HG03521 (cell line): ENCODE data around the gene DCTPP1.

Experiments used
- ATAC-seq: cut with Tn5 transposase; IDR thresholded peaks from one replicate; pipeline ENCODE4 v1.9.1; 2021; ENCODE audit warnings: mild to moderate bottlenecking, moderate library complexity; ENCODE audit not compliant: unreplicated experiment

The DCTPP1 gene

GRCh38 chr16:30382111-30382881 is 47.5 kb downstream of the DCTPP1 start, which contains the start of gene SEPTIN1:
Gene SEPTIN1 (minus strand): TSS chr16:30382561. CDS start chr16:30382542, 19 bp downstream.
- no peak for ATAC-seq

- no peak for ATAC-seq
Measured at GRCh38 chr16:30381291-30382041, 48.4 kb downstream of the DCTPP1 start.

GRCh38 chr16:30380803-30381208 is 49.0 kb downstream of the DCTPP1 start:
- ATAC-seq, result no peak

GRCh38 chr16:30380072-30380802 is 49.6 kb downstream of the DCTPP1 start:
- no peak for ATAC-seq

DNA sequence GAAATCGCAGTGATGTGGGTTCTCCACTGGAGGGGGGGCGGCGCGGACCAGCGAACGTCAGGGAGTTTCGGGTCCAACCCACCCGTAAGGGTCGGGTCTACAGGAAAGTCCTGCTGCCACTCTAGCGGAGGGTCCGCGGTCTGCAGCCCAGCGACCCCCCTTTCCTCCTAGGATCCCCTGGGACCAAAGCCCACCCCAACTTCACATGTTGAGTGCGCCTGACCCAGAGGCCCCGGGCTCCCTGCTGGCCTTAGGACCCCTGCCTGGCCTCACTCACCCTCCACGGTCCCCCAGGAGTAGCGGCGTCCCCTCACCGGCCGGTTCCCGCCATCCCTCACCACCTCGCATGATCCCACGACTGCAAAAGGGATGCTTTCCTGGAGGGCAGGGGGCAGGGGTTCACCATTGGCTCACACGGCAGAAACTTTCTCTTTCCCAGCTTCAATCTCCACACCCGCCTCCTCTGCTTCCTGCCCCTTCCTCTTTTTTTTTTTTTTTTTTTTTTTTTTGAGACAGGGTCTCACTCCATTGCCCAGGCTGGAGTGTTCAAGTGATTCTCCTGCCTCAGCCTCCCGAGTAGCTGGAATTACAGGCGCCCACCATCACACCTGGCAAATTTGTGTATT is 50.6 kb downstream of the DCTPP1 start:
- ATAC-seq, result no peak

DNA sequence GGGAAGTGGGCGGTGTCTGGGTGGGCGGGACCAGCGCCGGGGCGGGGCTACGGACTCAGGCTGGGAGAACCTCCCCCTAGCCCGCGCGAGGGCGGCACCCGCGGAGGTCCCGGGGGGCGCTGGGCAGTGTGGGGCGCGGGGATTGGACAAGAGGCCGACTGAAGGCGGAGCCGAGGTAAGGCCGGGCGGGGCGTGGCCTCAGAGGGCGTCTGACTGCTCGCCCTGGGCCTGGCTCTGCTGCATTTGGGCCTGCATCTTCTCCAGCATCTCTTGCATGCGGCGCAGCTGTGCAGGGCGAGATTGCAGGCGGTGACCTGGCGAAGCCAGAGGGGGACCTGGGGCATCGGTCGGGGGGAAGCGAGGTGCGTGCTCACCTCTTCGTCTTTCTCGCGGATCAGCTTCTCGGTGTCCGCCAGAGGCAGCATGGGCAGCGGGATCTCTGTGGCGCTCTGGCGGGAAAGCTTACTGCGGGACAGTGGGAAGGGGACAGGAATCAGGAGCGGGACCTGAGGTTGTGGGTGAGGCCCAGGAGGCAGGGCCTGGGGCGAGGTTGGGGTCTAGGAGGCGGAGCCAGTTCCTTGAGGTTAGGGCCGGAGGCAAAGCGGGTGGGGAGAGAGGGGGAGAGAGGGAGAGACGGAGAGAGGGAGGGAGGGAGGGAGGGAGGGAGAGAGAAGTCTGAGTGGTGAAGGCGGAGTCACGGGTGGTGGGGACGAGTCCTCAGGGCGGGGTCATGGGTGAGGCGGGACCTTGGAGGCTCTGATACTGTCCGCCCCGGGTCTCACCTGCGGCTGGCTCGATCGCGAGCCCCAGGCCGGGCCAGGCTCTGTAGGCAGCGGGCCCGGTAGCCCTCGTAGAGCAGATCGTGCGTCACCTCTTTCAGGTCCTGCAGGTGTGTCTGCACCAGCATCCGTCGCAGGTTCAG is 51.3 kb downstream of the DCTPP1 start:
- ATAC-seq, result peak; percentile 88

GRCh38 chr16:30377812-30378235 is 52.0 kb downstream of the DCTPP1 start:
- peak; percentile 27 for ATAC-seq

DNA sequence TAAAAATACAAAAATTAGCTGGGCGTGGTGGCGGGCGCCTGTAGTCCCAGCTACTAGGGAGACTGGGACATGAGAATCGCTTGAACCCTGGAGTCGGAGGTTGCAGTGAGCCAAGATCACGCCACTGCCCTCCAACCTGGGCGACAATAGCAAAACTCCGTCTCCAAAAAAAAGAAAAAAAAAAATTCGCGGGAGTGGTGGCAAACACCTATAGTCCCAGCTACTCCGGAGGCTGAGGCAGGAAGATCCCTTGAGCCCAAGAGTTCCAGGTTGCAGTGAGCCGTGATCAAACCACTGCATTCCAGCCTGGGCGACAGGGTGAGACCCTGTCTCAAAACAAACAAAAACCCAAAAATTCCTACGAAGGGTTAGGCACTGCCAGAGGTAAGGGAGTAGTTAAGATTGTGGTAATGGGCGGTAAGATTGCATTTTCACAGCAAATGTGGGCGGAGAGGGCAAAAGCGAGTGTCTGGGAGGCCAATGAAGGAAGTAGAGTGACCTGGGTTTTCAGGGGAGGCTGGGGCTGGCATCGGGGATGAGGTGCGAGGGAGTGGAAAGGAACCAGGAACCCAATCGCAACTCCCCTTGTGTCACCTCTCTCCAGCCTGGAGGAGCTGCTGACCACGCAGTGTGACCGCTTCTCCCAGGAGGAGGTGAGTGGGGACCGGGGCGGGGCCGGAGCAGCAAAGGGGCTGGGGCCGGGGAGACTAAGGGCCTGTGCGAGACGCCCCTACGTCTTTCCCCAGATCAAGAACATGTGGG is 52.6 kb downstream of the DCTPP1 start:
- no peak for ATAC-seq

DNA sequence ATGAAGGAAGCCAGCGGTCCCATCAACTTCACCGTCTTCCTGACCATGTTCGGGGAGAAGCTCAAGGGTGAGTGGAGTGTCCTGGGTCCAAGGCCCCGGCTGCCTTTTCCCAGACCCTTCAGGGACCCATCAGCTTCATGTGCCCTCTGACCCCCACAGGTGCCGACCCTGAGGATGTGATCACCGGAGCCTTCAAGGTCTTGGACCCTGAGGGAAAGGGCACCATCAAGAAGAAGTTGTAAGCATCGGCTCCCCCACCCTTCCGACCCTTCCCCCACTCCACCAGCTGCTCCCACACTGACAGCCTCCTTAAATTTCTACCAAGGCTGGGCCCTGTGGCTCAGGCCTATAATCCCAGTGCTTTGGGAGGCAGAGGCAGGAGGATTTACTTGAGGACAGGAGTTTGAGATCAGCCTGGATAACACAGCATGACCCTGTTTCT is 53.3 kb downstream of the DCTPP1 start:
- ATAC-seq, result no peak

GRCh38 chr16:30375864-30376263 is 54.0 kb downstream of the DCTPP1 start:
- no peak for ATAC-seq

DNA sequence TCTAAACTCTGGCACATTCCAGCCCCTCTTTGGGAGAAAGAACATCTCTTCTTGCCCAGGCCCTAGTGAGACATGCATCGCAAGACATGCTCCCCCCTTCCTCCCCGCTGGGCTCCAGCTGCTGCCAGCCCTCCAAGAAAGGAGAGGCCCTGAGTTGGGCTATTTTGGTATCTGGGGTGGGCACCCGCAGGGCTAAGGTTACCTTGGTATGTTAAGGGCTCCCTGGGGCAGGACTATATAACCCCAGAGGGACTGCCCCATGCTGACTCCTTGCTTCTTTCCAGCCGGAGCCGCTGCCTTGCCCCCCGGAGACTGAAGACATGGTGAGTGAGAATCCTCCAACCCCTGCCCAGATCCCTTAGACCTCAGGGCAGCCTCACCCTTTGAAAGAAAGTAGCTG is 55.3 kb downstream of the DCTPP1 start, which contains the start of gene MYL11:
MYL11 (plus strand) TSS at position 265 of the 400 bp plus-strand sequence; CDS start at position 321, 56 bp downstream.
- ATAC-seq, result no peak
